GM12878 (cell line): ENCODE results near the gene UBE2Q2. TPM values are rescaled to one million over a fixed set of nuclear protein-coding genes. Genes with fewer than 3 reads are reported as not detected.

Source experiments
- ATAC-seq: fragments of 200-7000 bp; cut with Tn5 transposase; 3 replicates; pipeline ENCODE4 v1.9.1; 2020; ENCODE audit warnings: mild to moderate bottlenecking, moderate library complexity
- BruUV-seq: library from RNA; stranded (reverse); fragments of 400-500 nt; replicated peaks from 2 replicates; lab custom pipeline; 2021; lab: Mats Ljungman, UMichigan
- CTCF ChIA-PET: fragments of 300-600 bp; sonication (Branson Sonifier 250); formaldehyde crosslinking; extraction: SDS; loops from one replicate; lab custom pipeline; 2021; ENCODE audit warnings: inconsistent platforms; lab: Yijun Ruan, JAX
- POLR2A ChIA-PET: fragments of 350-600 bp; formaldehyde crosslinking; extraction: SDS; loops from one replicate; lab custom pipeline; 2021; ENCODE audit warnings: inconsistent platforms; lab: Charles Lee
- RAD21 ChIA-PET: fragments of 300-600 bp; sonication (Branson Sonifier 250); formaldehyde crosslinking; loops from one replicate; lab custom pipeline; 2023; ENCODE audit warnings: antibody characterized with exemption; ENCODE audit not compliant: unreplicated experiment; lab: Charles Lee
- SMC1A ChIA-PET: fragments of 300-600 bp; sonication (Branson Sonifier 250); formaldehyde crosslinking; loops from one replicate; lab custom pipeline; 2023; ENCODE audit not compliant: unreplicated experiment, uncharacterized antibody; lab: Charles Lee
- DNase-seq: peaks from one replicate; pipeline ENCODE4 v3.0.0-alpha.2; 2011; ENCODE audit warnings: low read depth, low spot score
- FAIRE-seq: peaks from 3 replicates; lab custom pipeline; 2011; peaks lifted over from hg19 to GRCh38; lab: Jason Lieb, UNC
- H2AFZ ChIP-seq: 2 replicates; pipeline ENCODE4 v1.6.0; 2011; ENCODE audit warnings: low read depth, low read length, control low read depth; ENCODE audit not compliant: control insufficient read depth
- H3K27ac ChIP-seq: 2 replicates; pipeline ENCODE4 v1.5.1; 2011; ENCODE audit warnings: control low read depth; ENCODE audit not compliant: control insufficient read depth, insufficient read depth
- H3K27me3 ChIP-seq, 2 experiments: replicated peaks in 1 of 2; 2 replicates each; pipeline versions ENCODE4 v1.6.0 to v1.6.1; 2011; ENCODE audit warnings: low read length in 1 of 2; ENCODE audit not compliant: control insufficient read depth in 2 of 2, insufficient read depth in 2 of 2
- H3K36me3 ChIP-seq, 2 experiments: 2 replicates each; pipeline ENCODE4 v1.5.1; 2011; ENCODE audit warnings: low read length in 1 of 2; ENCODE audit not compliant: control insufficient read depth in 2 of 2, insufficient read depth in 2 of 2
- H3K4me1 ChIP-seq: 2 replicates; pipeline ENCODE4 v1.6.1; 2011; ENCODE audit warnings: mild to moderate bottlenecking, low read length, moderate library complexity, mixed read lengths; ENCODE audit not compliant: control insufficient read depth, insufficient read depth
- H3K4me2 ChIP-seq: 2 replicates; pipeline ENCODE4 v1.6.0; 2011; ENCODE audit warnings: control low read depth; ENCODE audit not compliant: control insufficient read depth, insufficient read depth
- H3K4me3 ChIP-seq: fragments of 200-600 bp; sonication (generic); 2 replicates; pipeline ENCODE4 v1.5.1; 2016
- H3K79me2 ChIP-seq: 2 replicates; pipeline ENCODE4 v1.6.0; 2011; ENCODE audit warnings: low read length; ENCODE audit not compliant: control insufficient read depth, insufficient read depth
- H3K9ac ChIP-seq: 2 replicates; pipeline ENCODE4 v1.8.0; 2011; ENCODE audit warnings: low read length, control low read depth, mixed read lengths; ENCODE audit not compliant: control insufficient read depth, insufficient read depth
- H3K9me3 ChIP-seq: replicated peaks from 3 replicates; pipeline ENCODE4 v1.5.1; 2011; ENCODE audit warnings: mild to moderate bottlenecking, low read length; ENCODE audit not compliant: control insufficient read depth, insufficient read depth
- H4K20me1 ChIP-seq: 2 replicates; pipeline ENCODE4 v1.6.0; 2011; ENCODE audit not compliant: control insufficient read depth, insufficient read depth
- BMI1 ChIP-seq: fragments of 450-650 bp; IDR thresholded peaks from 2 replicates; pipeline ENCODE4 v1.6.1; 2016; ENCODE audit warnings: mild to moderate bottlenecking, moderate library complexity, borderline replicate concordance
- CBX3 ChIP-seq: fragments of 200-600 bp; sonication (generic); IDR thresholded peaks from 2 replicates; pipeline ENCODE4 v1.6.1; 2016; ENCODE audit warnings: low read depth, borderline replicate concordance
- CHD1 ChIP-seq: IDR thresholded peaks from 2 replicates; pipeline ENCODE4 v1.6.1; 2012; ENCODE audit warnings: low read depth, low read length, improper control_type of control experiment
- MEF2B ChIP-seq: fragments of 450-650 bp; IDR thresholded peaks from 2 replicates; pipeline ENCODE4 v1.6.1; 2018; ENCODE audit warnings: mild to moderate bottlenecking, moderate library complexity; ENCODE audit not compliant: partially characterized antibody, poor library complexity, severe bottlenecking
- NFIC ChIP-seq: IDR thresholded peaks from 2 replicates; pipeline ENCODE4 v1.6.1; 2012; ENCODE audit warnings: low read depth, mild to moderate bottlenecking, inconsistent platforms, low read length, moderate library complexity
- NFYA ChIP-seq: IDR thresholded peaks from 2 replicates; pipeline ENCODE4 v1.6.1; 2011; ENCODE audit warnings: low read depth, mild to moderate bottlenecking, low read length, improper control_type of control experiment, borderline replicate concordance
- NR2C1 ChIP-seq: fragments of 450-650 bp; IDR thresholded peaks from 2 replicates; pipeline ENCODE4 v1.6.1; 2017; ENCODE audit warnings: antibody characterized with exemption, mild to moderate bottlenecking, moderate library complexity
- PAX5 ChIP-seq: IDR thresholded peaks from 2 replicates; pipeline ENCODE4 v1.6.1; 2011; ENCODE audit warnings: low read depth, low read length, borderline replicate concordance
- POU2F2 ChIP-seq: IDR thresholded peaks from 3 replicates; pipeline ENCODE4 v1.6.1; 2011; ENCODE audit warnings: low read depth, mild to moderate bottlenecking, low read length, borderline replicate concordance
- SMC3 ChIP-seq: IDR thresholded peaks from 2 replicates; pipeline ENCODE4 v1.6.1; 2011; ENCODE audit warnings: low read length, improper control_type of control experiment, borderline replicate concordance
- SREBF1 ChIP-seq: IDR thresholded peaks from 2 replicates; pipeline ENCODE4 v1.6.1; 2012; ENCODE audit warnings: mild to moderate bottlenecking, low read length
- SREBF2 ChIP-seq: IDR thresholded peaks from 2 replicates; pipeline ENCODE4 v1.6.1; 2012; ENCODE audit warnings: mild to moderate bottlenecking, low read length
- STAT1 ChIP-seq: fragments of 450-650 bp; conservative IDR thresholded peaks from 2 replicates; pipeline ENCODE4 v1.6.1; 2014; ENCODE audit warnings: antibody characterized with exemption, mild to moderate bottlenecking
- SUZ12 ChIP-seq: fragments of 200-600 bp; sonication (generic); IDR thresholded peaks from one replicate; pipeline ENCODE4 v1.6.1; 2018; ENCODE audit warnings: antibody characterized with exemption, mild to moderate bottlenecking; ENCODE audit not compliant: unreplicated experiment
- WGBS: methylation state at CpG from one replicate; pipeline ENCODE4 v1.1.6; 2016; ENCODE audit warnings: low lambda C conversion rate; ENCODE audit not compliant: insufficient replicate concordance, insufficient coverage; ENCODE audit errors: missing lambda C conversion rate; 5-methylcytosine and 5-hydroxymethylcytosine counted together
- in situ Hi-C: fragments of 300-500 bp; cut with MboI; formaldehyde crosslinking; loops from 9 replicates; pipeline ENCODE4 v1.14.3; 2018; ENCODE audit warnings: mixed read lengths
- intact Hi-C: fragments of 100-400 bp; cut with micrococcal nuclease; formaldehyde crosslinking; loops from one replicate; pipeline ENCODE4 v1.14.2; 2022; ENCODE audit not compliant: unreplicated experiment
- polyA plus RNA-seq, 11 experiments: library from polyadenylated mRNA; depleted of rRNA in 4 of 11; unstranded in 6 of 11; stranded (reverse) in 5 of 11; fragments of >200 nt; fragmentation: Nextera tagmentation in 4 of 11; fragmentation: Illumina TruSeq in 1 of 11; extraction: Ambion mirVana in 4 of 11; extraction: Trizol in 1 of 11; gene quantifications; 1 replicate in 1 of 11; 2 replicates in 10 of 11; pipeline versions ENCODE4 v1.2.1 to v1.2.3, GENCODE V29; 2011 to 2016; ENCODE audit warnings: inconsistent platforms in 2 of 11, missing spikeins in 2 of 11, low read depth in 1 of 11
- total RNA-seq, 4 experiments: library from RNA; depleted of rRNA in 3 of 4; stranded (reverse); fragments of >200 nt in 3 of 4; fragmentation: Illumina TruSeq in 1 of 4; extraction: Trizol in 1 of 4; gene quantifications; 2 replicates each; pipeline versions ENCODE4 v1.2.1 to v1.2.3, GENCODE V29; 2013 to 2021

The UBE2Q2 gene
- total and polyA plus RNA-seq, 10 of the 15 experiments (the other 5 are each of a cell fraction or from before 2014, with no cell fraction given) = 11.1 to 31.9 (median 21.6) TPM

DNA sequence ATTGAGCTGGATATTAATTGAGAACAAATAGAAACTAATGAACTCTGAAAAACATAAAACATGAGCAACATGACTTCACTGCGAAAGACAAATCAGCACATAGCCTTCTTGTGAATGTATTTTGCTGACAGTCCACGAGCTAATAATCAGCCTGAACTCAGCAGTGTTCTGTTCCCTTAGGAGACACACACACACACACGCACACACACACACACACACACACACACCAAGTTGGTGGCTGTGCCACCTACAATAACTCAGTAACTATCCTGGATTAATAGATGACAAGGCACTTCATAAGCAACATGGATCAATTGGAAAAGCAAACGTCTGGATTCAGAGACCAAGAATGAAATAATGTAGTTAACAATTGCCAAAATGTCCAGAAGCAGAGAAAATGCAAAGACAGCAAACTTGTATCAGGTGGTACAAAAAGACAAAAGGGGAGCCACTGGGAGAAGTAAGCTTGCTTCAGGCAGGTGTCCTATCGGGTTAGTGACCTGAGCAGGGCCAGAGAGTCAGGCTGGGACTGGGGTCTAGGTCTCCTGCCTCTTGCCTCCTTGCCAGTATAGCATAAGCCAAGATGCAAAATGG is 20.5 kb upstream of the UBE2Q2 start:
- ATAC-seq = no peak
- in situ Hi-C loops = no loop called here

DNA sequence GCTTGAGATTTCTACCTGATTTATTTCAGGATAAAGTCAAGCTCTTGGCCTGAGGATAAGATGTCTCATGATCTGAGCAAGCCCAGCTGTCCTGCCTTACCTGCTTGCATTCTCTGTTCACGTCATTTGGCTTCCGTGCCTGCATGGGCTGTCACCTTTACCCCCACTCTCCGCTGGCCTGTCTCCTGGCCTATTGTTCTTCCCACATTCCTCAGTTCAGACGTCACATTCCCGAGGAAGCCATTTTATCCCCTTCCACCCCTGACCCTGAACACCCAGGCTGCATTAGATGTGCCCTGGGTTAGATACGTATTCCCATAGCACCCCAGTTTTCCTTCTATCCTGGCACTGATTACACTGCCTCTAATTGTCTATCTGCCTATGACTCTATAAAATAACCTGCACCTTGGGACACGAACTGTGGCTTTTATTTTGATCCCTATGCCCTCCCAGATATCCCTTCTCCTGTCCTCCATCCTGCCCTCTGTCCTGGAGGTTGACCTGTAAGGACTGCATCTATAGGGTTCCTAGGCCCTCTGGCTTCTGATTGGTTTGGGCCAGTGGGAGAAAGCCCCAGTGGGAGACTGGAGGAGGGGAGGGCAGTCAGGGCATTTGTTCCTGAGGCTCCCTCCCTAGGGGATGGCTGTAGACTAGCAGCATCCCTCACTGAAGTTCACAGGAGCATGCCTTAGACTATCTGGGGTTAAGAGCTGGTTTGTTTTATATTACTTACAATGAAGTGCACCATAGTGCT is 19.2 kb upstream of the UBE2Q2 start:
- RAD21 ChIA-PET = no interaction called here
- no peak overlapping the region for H3K4me3 ChIP-seq
- H3K27ac ChIP-seq = no peak overlapping the region
- POLR2A ChIA-PET = no interaction called here
- no peaks in the 10 kb centered on the region for H3K36me3 ChIP-seq
- in situ Hi-C loops = no loop called here
- CTCF ChIA-PET = interaction anchor here (0.9 to 1.4 kb wide), 3 partner anchors 8 to 138 kb away, joined by 3 read pairs; no protein-coding TSS in a partner anchor
- no peaks in the 10 kb centered on the region for H3K4me1 ChIP-seq
- 42% methylated on average over 7 of the region's 7 CpGs for WGBS
- H3K79me2 ChIP-seq = no peaks in the 10 kb centered on the region
- DNase-seq (no peak), ATAC-seq (no peak), FAIRE-seq (no peak)
- H4K20me1 ChIP-seq = no peaks in the 10 kb centered on the region
- intact Hi-C loops = no loop called here
- H2AFZ ChIP-seq = no peak overlapping the region
- no peaks in the 10 kb centered on the region for H3K9me3 ChIP-seq
- no peaks in the 10 kb centered on the region for H3K27me3 ChIP-seq
- TF ChIP-seq NR2C1 = no peak
- TF ChIP-seq PAX5 = no peak
- no peak for TF ChIP-seq NFIC
- TF ChIP-seq CBX3 = no peak
- TF ChIP-seq SREBF2 = no peak
- TF ChIP-seq MEF2B = no peak
- no peak for TF ChIP-seq CHD1
- TF ChIP-seq SREBF1 = no peak
- no peak for TF ChIP-seq SUZ12
- no peak for TF ChIP-seq NFYA
- no peak for TF ChIP-seq POU2F2
- no peak for TF ChIP-seq BMI1
- no peak for TF ChIP-seq STAT1
- BruUV-seq = no TSS peak
- SMC1A ChIA-PET = no interaction called here
- H3K4me2 ChIP-seq = no peak overlapping the region
- H3K9ac ChIP-seq = no peak overlapping the region

More for the DNA sequence above, 20.5 kb upstream of the UBE2Q2 start:
- BruUV-seq = no TSS peak
- intact Hi-C loops = no loop called here
- SMC1A ChIA-PET = interaction anchor here (1.0 kb wide), 1 partner anchor 14 kb away, joined by 3 read pairs; no protein-coding TSS in a partner anchor
- no peaks in the 10 kb centered on the region for H3K4me1 ChIP-seq
- no peaks in the 10 kb centered on the region for H3K79me2 ChIP-seq
- H3K4me2 ChIP-seq = no peak overlapping the region
- H3K9ac ChIP-seq = no peak overlapping the region
- H3K36me3 ChIP-seq = no peaks in the 10 kb centered on the region
- no peak overlapping the region for H2AFZ ChIP-seq
- 33% methylated on average over 5 of the region's 5 CpGs for WGBS
- DNase-seq = no peak
- FAIRE-seq = no peak
- CTCF ChIA-PET = interaction anchor here (0.9 to 1.4 kb wide), 3 partner anchors 10 to 136 kb away, joined by 3 to 5 read pairs (median 3); no protein-coding TSS in a partner anchor
- H3K27me3 ChIP-seq = no peaks in the 10 kb centered on the region
- H4K20me1 ChIP-seq = no peaks in the 10 kb centered on the region
- POLR2A ChIA-PET = no interaction called here
- H3K27ac ChIP-seq = no peak overlapping the region
- no peaks in the 10 kb centered on the region for H3K9me3 ChIP-seq
- RAD21 ChIA-PET = no interaction called here
- H3K4me3 ChIP-seq = no peak overlapping the region
- no peak for TF ChIP-seq SMC3
- TF ChIP-seq, all 136 proteins: peak for 0
